ENCODE results near the gene TSR3. TPM values are rescaled to one million over a fixed set of nuclear protein-coding genes. Genes with fewer than 3 reads are reported as not detected.
A peak's percentile ranks its signal among the peaks of the same experiment; 100 is the strongest.

The TSR3 gene
- total and polyA plus RNA-seq, 4 donors: 28.9 to 92.1 (median 73.3) TPM

DNA sequence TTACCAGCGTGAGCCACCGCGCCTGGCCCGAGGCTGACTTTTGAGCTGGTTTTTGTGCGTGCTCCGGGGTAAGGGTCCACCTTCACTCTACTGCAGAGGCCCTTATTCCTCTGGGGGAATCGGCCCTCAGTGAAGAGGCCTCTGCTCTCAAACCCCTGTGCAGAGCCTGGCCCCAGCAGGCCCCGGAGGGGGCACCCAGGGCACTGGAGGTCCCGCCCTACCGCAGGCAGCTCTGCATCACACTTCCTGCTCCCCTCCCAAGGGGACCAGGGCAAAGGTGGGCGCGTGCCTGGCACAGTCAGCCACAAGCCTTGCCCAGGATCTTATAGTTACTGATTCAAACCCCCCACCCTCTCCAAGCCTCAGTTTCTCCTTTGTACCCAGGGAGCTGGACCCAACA is 45.9 kb downstream of the TSR3 start:
- Histone ChIP-seq H3K27me3 (ENCODE audit: control insufficient read depth, insufficient read depth, low read length) (peaks cover 9% of the 10 kb centered on the region), H3K36me3 (ENCODE audit: control insufficient read depth, insufficient read depth, low read length) (peaks cover 3% of the 10 kb centered on the region), H3K9me3 (ENCODE audit: control insufficient read depth, insufficient read depth, low read length) (no peaks in the 10 kb centered on the region), H3K4me3 (ENCODE audit: low read depth, low read length) (no peak overlapping the region), H3K27ac (ENCODE audit: low read depth, low read length) (no peak overlapping the region), H3K4me1 (ENCODE audit: control insufficient read depth, insufficient read depth, low read length) (peaks cover 15% of the 10 kb centered on the region)
- 84% methylated on average over 12 of the region's 12 CpGs for WGBS (ENCODE audit: insufficient coverage)
- no peak for DNase-seq (ENCODE audit: low read depth in 4 of 6, low spot score in 6 of 6)

GRCh38 chr16:1301562-1301961 is 50.1 kb downstream of the TSR3 start:
- H3K4me1 ChIP-seq (ENCODE audit: control insufficient read depth, insufficient read depth, low read length): peaks cover 12% of the 10 kb centered on the region
- no peak overlapping the region for H3K27ac ChIP-seq (ENCODE audit: low read depth, low read length)
- 71% methylated on average over 8 of the region's 12 CpGs for WGBS (ENCODE audit: insufficient coverage)
- no peaks in the 10 kb centered on the region for H3K9me3 ChIP-seq (ENCODE audit: control insufficient read depth, insufficient read depth, low read length)
- peaks cover 3% of the 10 kb centered on the region for H3K36me3 ChIP-seq (ENCODE audit: control insufficient read depth, insufficient read depth, low read length)
- DNase-seq (ENCODE audit: low read depth in 4 of 6, low spot score in 6 of 6): no peak
- H3K4me3 ChIP-seq (ENCODE audit: low read depth, low read length): no peak overlapping the region
- peaks cover 32% of the 10 kb centered on the region for H3K27me3 ChIP-seq (ENCODE audit: control insufficient read depth, insufficient read depth, low read length)

GRCh38 chr16:1300664-1301476 is 50.8 kb downstream of the TSR3 start:
- 8% methylated on average over 42 of the region's 42 CpGs for WGBS (ENCODE audit: insufficient coverage)
- DNase-seq (ENCODE audit: low read depth in 4 of 6, low spot score in 6 of 6): peak in 2 of 6 donors; percentile 18 to 42
- Histone ChIP-seq H3K4me1 (ENCODE audit: control insufficient read depth, insufficient read depth, low read length) (peaks cover 12% of the 10 kb centered on the region), H3K4me3 (ENCODE audit: low read depth, low read length) (no peak overlapping the region), H3K27ac (ENCODE audit: low read depth, low read length) (no peak overlapping the region), H3K9me3 (ENCODE audit: control insufficient read depth, insufficient read depth, low read length) (no peaks in the 10 kb centered on the region), H3K36me3 (ENCODE audit: control insufficient read depth, insufficient read depth, low read length) (peaks cover 2% of the 10 kb centered on the region), H3K27me3 (ENCODE audit: control insufficient read depth, insufficient read depth, low read length) (peaks cover 32% of the 10 kb centered on the region)

GRCh38 chr16:1299868-1300203 is 51.8 kb downstream of the TSR3 start:
- Histone ChIP-seq H3K36me3 (ENCODE audit: control insufficient read depth, insufficient read depth, low read length) (no peaks in the 10 kb centered on the region), H3K27me3 (ENCODE audit: control insufficient read depth, insufficient read depth, low read length) (peaks cover 32% of the 10 kb centered on the region), H3K4me1 (ENCODE audit: control insufficient read depth, insufficient read depth, low read length) (peaks cover 12% of the 10 kb centered on the region), H3K9me3 (ENCODE audit: control insufficient read depth, insufficient read depth, low read length) (no peaks in the 10 kb centered on the region), H3K27ac (ENCODE audit: low read depth, low read length) (no peak overlapping the region), H3K4me3 (ENCODE audit: low read depth, low read length) (no peak overlapping the region)
- 59% methylated on average over 6 of the region's 12 CpGs for WGBS (ENCODE audit: insufficient coverage)
- DNase-seq (ENCODE audit: low read depth in 4 of 6, low spot score in 6 of 6): no peak

Other genes starting within 250 kb of the TSR3 start
- 1 to 10 TPM; 7.8 to 8.1 TPM for gene CACNA1H, start 198.8 kb downstream of the TSR3 start, total RNA-seq
- gene CACNA1H, start 198.8 kb downstream of the TSR3 start, polyA plus RNA-seq (ENCODE audit: insufficient read length in 2 of 2): 10 to 100 TPM; 18.0 to 20.1 TPM
- gene TPSG1, start 126.6 kb downstream of the TSR3 start, total RNA-seq: not detected
- gene TPSG1, start 126.6 kb downstream of the TSR3 start, polyA plus RNA-seq (ENCODE audit: insufficient read length in 2 of 2): under 1 TPM; 0.41 to 0.89 TPM
- under 1 TPM in 1 of 2 donors, not detected in 1; 0.61 TPM for gene TPSB2, start 121.7 kb downstream of the TSR3 start, total RNA-seq
- gene TPSB2, start 121.7 kb downstream of the TSR3 start, polyA plus RNA-seq (ENCODE audit: insufficient read length in 2 of 2): 1 to 10 TPM in 1 of 2 donors, not detected in 1; 1.5 TPM
- 1 to 10 TPM; 1.2 to 2.4 TPM for gene TPSAB1, start 111.2 kb downstream of the TSR3 start, total RNA-seq
- gene TPSAB1, start 111.2 kb downstream of the TSR3 start, polyA plus RNA-seq (ENCODE audit: insufficient read length in 2 of 2): under 1 TPM in 1 of 2 donors, not detected in 1; 0.65 TPM
- not detected for gene TPSD1, start 95.8 kb downstream of the TSR3 start, total RNA-seq
- gene TPSD1, start 95.8 kb downstream of the TSR3 start, polyA plus RNA-seq (ENCODE audit: insufficient read length in 2 of 2): not detected
- 10 to 100 TPM; 28.7 to 46.6 TPM for gene UBE2I, start 42.2 kb downstream of the TSR3 start, total RNA-seq
- gene UBE2I, start 42.2 kb downstream of the TSR3 start, polyA plus RNA-seq (ENCODE audit: insufficient read length in 2 of 2): 100 to 1,000 TPM; 118 to 139 TPM
- gene BAIAP3, start 18.2 kb downstream of the TSR3 start, total RNA-seq: 10 to 100 TPM; 30.1 to 48.1 TPM
- gene BAIAP3, start 18.2 kb downstream of the TSR3 start, polyA plus RNA-seq (ENCODE audit: insufficient read length in 2 of 2): 10 to 100 TPM; 56.4 to 69.8 TPM
- gene GNPTG, start 53 bp upstream of the TSR3 start, total RNA-seq: 10 to 100 TPM; 33.5 to 81.4 TPM
- gene GNPTG, start 53 bp upstream of the TSR3 start, polyA plus RNA-seq (ENCODE audit: insufficient read length in 2 of 2): 100 to 1,000 TPM in 1 of 2 donors, 10 to 100 TPM in 1; 96.8 to 127 TPM
- 10 to 100 TPM; 13.2 to 15.0 TPM for gene UNKL, start 62.8 kb upstream of the TSR3 start, total RNA-seq
- 10 to 100 TPM; 23.2 to 32.5 TPM for gene UNKL, start 62.8 kb upstream of the TSR3 start, polyA plus RNA-seq (ENCODE audit: insufficient read length in 2 of 2)
- gene UQCC4, start 68.9 kb upstream of the TSR3 start, total RNA-seq: 10 to 100 TPM in 1 of 2 donors, 1 to 10 TPM in 1; 8.2 to 15.8 TPM
- 10 to 100 TPM; 18.4 to 18.6 TPM for gene UQCC4, start 68.9 kb upstream of the TSR3 start, polyA plus RNA-seq (ENCODE audit: insufficient read length in 2 of 2)
- not detected for gene PERCC1, start 79.2 kb upstream of the TSR3 start, total RNA-seq
- gene PERCC1, start 79.2 kb upstream of the TSR3 start, polyA plus RNA-seq (ENCODE audit: insufficient read length in 2 of 2): under 1 TPM in 1 of 2 donors, not detected in 1; 0.35 TPM
- 1 to 10 TPM in 1 of 2 donors, under 1 TPM in 1; 0.59 to 2.2 TPM for gene CCDC154, start 92.7 kb upstream of the TSR3 start, total RNA-seq
- 1 to 10 TPM; 2.5 to 3.9 TPM for gene CCDC154, start 92.7 kb upstream of the TSR3 start, polyA plus RNA-seq (ENCODE audit: insufficient read length in 2 of 2)
- 10 to 100 TPM; 43.8 to 50.5 TPM for gene CLCN7, start 123.2 kb upstream of the TSR3 start, total RNA-seq
- gene CLCN7, start 123.2 kb upstream of the TSR3 start, polyA plus RNA-seq (ENCODE audit: insufficient read length in 2 of 2): 10 to 100 TPM; 65.7 to 75.6 TPM
- under 1 TPM in 1 of 2 donors, not detected in 1; 0.11 TPM for gene PTX4, start 137.1 kb upstream of the TSR3 start, total RNA-seq
- under 1 TPM in 1 of 2 donors, not detected in 1; 0.14 TPM for gene PTX4, start 137.1 kb upstream of the TSR3 start, polyA plus RNA-seq (ENCODE audit: insufficient read length in 2 of 2)
- 10 to 100 TPM; 16.9 to 20.5 TPM for gene TELO2, start 141.5 kb upstream of the TSR3 start, total RNA-seq
- 10 to 100 TPM; 55.2 to 65.6 TPM for gene TELO2, start 141.5 kb upstream of the TSR3 start, polyA plus RNA-seq (ENCODE audit: insufficient read length in 2 of 2)
- 10 to 100 TPM in 1 of 2 donors, 1 to 10 TPM in 1; 3.0 to 18.8 TPM for gene TMEM204, start 181.8 kb upstream of the TSR3 start, total RNA-seq
- 10 to 100 TPM in 1 of 2 donors, 1 to 10 TPM in 1; 8.3 to 10.2 TPM for gene TMEM204, start 181.8 kb upstream of the TSR3 start, polyA plus RNA-seq (ENCODE audit: insufficient read length in 2 of 2)

Measured in spinal cord (tissue), 10 donors.